GM23248 (cell line): ENCODE results near the gene POMT1.

Source experiments
- EZH2 ChIP-seq: fragments of 200-600 bp; sonication (generic); IDR thresholded peaks from 2 replicates; pipeline ENCODE4 v1.6.1; 2018; ENCODE audit warnings: antibody characterized with exemption, mild to moderate bottlenecking; ENCODE audit not compliant: insufficient read depth, poor library complexity, severe bottlenecking
- EZH2phosphoT487 ChIP-seq: fragments of 200-600 bp; sonication (generic); IDR thresholded peaks from 2 replicates; pipeline ENCODE4 v1.6.1; 2018; ENCODE audit warnings: antibody characterized with exemption, moderate library complexity, mild to moderate bottlenecking, low read depth; ENCODE audit not compliant: insufficient read depth

DNA sequence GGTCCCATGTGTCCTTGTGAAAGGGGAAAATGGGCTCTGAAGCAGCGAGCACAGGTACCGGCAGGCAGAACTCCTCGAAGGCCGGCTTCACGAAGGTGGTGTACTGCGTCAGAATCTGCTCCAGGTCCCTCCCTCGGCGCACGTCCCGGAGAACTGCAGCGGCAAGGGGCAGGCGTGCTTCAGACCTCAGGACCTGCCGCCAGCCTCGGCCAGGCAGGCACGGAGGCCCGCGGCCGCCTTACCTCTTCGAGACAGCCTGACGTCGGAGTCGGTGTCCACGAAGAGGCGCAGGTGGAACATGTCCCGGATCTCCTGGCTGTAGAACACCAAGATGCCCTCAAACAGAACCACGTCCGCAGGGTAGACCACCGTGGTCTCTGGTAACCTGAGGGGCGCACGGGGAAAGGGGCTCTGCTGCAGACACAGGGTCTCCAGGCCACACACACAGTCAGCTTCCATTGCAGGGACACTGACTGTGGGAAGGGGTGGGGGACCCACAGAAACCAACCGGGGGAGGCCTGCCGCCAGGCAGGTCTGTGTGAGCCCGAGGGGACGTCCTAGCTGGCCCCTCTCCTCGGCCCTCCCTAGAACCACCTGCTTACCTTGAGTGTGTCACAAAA, 26.3 kb downstream of the POMT1 start:
- TF ChIP-seq EZH2phosphoT487, result no peak
- no peak for TF ChIP-seq EZH2
